HAP-1 (cell line): Measurements from ENCODE around the gene TMEM132C.

Experiments used
- DNase-seq, 2 experiments: peaks; one replicate each; pipeline ENCODE4 v3.0.0-alpha.2; 2016 to 2020; ENCODE audit warnings: low spot score in 2 of 2
- H3K27me3 ChIP-seq: fragments of 250-450 bp; sonication (Bioruptor Pico); 2 replicates; pipeline ENCODE4 v1.5.1; 2020; ENCODE audit warnings: low read depth, mild to moderate bottlenecking, moderate library complexity
- H3K36me3 ChIP-seq: fragments of 250-450 bp; sonication (Bioruptor Pico); replicated peaks from 2 replicates; pipeline ENCODE4 v1.5.1; 2020; ENCODE audit warnings: mild to moderate bottlenecking
- H3K4me1 ChIP-seq: fragments of 250-450 bp; sonication (Bioruptor Pico); 2 replicates; pipeline ENCODE4 v1.5.1; 2020; ENCODE audit warnings: mild to moderate bottlenecking
- H3K4me3 ChIP-seq: fragments of 250-450 bp; sonication (Bioruptor Pico); 2 replicates; pipeline ENCODE4 v1.5.1; 2020; ENCODE audit warnings: mild to moderate bottlenecking, moderate library complexity
- H3K9me3 ChIP-seq: fragments of 250-450 bp; sonication (Bioruptor Pico); 2 replicates; pipeline ENCODE4 v1.5.1; 2020; ENCODE audit warnings: mild to moderate bottlenecking, moderate library complexity
- in situ Hi-C: fragments of 300-500 bp; cut with MboI; formaldehyde crosslinking; loops from 3 replicates; pipeline ENCODE4 v1.14.3; 2020; ENCODE audit warnings: low sequenced_read_pairs, inconsistent platforms, mixed read lengths

The TMEM132C gene

DNA sequence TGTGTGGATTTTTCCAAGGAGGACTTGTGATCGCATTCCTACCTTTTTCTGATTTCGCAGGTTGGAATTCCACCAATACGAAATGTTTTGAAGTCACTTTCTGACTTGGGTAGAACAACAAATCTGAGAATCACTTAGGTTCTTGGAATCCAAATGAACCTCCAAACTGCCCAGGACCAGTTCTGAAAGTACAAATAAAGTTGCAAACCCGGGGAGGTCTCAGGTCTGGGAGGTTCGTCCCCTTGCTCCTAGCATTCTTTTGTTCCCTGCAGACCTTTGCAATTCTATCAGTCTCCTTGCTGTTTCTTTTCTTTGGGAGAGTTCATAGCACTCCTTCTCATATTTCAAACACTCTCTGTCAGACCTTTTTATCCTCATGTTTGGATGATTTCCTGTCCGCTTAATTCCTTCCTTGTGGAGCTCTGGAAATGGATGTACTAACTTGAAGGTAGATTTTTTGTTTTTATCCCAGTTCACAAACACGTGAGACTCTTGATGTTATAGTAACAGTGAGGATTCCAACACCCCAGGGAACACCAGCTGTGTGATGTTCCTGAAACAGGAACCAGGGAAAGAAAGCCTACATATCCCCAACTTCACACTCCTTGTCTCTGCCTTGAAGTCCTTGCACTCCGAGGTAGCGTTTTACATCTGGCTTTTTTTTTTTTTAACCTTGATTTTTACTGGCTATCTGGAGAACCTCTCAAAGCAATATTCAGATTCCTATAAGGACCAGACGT lies 70.6 kb downstream of the TMEM132C start:
- Histone ChIP-seq H3K4me1 (no peaks in the 10 kb centered on the region), H3K27me3 (no peaks in the 10 kb centered on the region), H3K9me3 (no peaks in the 10 kb centered on the region), H3K4me3 (no peak overlapping the region), H3K36me3 (no peaks in the 10 kb centered on the region)
- no peak for DNase-seq
- in situ Hi-C loops: no loop called here

DNA sequence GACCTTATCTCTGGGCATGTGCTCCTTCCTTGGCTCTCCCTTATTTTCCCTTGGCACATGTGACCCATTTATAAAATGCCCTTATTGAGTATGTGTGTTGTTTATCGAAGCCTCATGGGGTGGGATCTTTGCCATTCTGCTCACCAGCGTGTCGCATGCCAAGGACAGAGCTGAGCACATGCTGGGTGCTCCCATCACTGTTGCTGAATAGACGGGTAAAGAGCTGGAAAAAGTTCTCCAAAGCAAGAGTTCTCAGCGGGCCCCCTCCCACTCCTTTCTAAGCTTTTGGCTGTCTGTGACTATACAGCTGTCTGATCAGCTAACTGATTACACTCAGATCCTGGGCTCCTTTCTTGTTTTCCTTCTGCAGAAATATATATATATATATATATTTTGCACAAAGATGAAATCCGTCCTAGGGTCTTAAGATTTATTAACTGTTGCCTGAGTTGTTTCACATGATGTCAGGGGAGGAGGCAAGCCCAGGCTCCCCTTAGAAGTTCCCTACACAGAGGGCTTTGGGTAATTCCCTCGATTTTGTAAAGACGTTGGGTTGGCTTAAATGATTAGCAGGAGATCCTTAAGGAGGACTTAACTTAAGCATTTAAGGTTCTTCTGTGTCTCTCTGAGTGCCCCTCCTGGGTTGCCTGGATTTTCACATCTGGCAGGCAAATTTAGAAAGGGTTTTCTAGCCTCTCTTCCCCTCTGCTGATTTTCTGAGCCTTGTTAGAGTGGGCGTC lies 71.6 kb downstream of the TMEM132C start:
- DNase-seq: no peak
- H3K4me3 ChIP-seq: no peak overlapping the region
- H3K4me1 ChIP-seq: no peaks in the 10 kb centered on the region
- H3K36me3 ChIP-seq: no peaks in the 10 kb centered on the region
- H3K27me3 ChIP-seq: no peaks in the 10 kb centered on the region
- in situ Hi-C loops: no loop called here
- no peaks in the 10 kb centered on the region for H3K9me3 ChIP-seq

DNA sequence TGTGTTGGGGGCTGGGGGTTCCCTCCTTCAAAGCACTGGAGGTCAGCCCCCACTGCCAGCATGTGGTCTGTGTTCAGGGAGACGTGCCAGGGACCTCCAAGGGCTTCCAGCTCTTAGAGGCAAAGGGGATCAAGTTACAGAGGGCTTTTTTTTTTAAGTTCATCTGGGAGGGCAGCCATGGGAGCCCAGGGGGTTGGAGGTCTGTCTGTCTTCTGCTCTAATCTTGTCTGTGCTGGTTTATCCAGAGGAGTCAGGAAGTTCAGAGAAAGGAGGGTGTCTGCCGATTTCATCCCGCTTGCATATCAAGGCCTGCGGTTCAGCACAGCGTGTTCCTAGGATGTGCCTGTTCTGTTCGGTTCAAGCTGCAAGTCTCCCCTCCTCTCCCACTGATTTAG lies 72.2 kb downstream of the TMEM132C start:
- Histone ChIP-seq H3K4me3 (no peak overlapping the region), H3K9me3 (no peaks in the 10 kb centered on the region), H3K36me3 (no peaks in the 10 kb centered on the region), H3K27me3 (no peaks in the 10 kb centered on the region), H3K4me1 (no peaks in the 10 kb centered on the region)
- DNase-seq: no peak
- in situ Hi-C loops: no loop called here

DNA sequence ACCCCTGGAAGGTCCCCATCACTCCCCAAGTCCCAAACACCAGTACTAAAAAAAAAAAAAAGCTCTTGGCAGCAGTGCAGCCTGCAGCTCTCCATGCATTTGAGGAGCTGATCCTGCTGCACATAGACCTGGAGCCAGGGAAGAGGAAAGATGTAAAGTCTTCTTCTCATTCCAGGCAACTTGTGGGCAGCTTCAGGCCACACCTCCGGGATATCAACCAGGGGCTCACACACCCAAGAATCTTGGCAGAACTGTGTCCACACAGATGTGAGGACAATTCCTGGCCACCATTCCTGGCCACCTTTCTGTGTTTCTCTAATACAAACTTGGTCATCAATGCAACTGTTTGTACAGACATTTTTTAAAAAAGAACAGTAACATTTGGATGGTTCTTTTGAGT lies 72.7 kb downstream of the TMEM132C start:
- no peaks in the 10 kb centered on the region for H3K27me3 ChIP-seq
- in situ Hi-C loops: no loop called here
- no peaks in the 10 kb centered on the region for H3K4me1 ChIP-seq
- no peak overlapping the region for H3K4me3 ChIP-seq
- H3K36me3 ChIP-seq: no peaks in the 10 kb centered on the region
- no peaks in the 10 kb centered on the region for H3K9me3 ChIP-seq
- no peak for DNase-seq

DNA sequence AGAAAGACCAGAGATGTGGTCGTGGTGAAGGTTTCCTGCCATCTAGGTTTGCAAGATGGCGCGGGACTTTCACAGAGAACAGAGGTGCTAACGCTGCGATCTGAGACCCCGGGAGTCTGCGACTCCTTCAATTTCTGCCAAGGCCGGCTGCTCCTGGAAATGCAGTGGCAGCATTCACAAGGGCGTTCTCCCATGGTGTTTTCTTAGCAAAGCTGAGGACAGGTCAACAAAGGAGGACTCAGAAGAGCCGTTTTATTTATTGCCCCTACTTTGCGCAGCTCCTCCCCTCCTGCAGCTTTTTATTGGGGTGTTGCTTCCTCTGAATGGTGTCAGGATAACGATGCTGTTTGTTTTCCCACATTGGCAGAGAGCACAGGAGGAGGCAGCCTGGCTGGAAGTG lies 86.3 kb downstream of the TMEM132C start:
- H3K4me3 ChIP-seq: no peak overlapping the region
- H3K9me3 ChIP-seq: no peaks in the 10 kb centered on the region; the same call in 1 of the 2 replicates
- H3K4me1 ChIP-seq: no peaks in the 10 kb centered on the region
- no peaks in the 10 kb centered on the region for H3K27me3 ChIP-seq
- no peak for DNase-seq
- H3K36me3 ChIP-seq: no peaks in the 10 kb centered on the region
- in situ Hi-C loops: no loop called here

DNA sequence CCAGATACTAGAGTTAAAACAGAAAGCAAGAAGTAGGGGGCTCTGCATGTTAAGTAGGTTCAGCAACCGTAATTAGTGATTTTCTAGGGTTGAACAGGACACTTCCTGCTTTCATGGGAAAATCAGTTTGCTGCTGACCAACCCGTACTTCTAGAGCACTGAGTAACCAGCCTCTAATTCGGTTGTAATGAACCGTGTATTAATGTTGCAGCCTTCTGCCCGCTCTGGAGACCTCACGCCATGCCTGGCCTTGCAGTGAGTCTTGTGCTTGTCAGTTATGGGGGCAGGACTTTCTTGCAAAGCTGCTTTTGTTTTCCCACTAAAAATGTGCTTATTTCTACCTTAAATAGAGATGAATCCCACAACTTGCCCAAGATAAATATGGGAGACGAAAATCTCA lies 89.6 kb downstream of the TMEM132C start:
- DNase-seq: no peak
- no peaks in the 10 kb centered on the region for H3K4me1 ChIP-seq
- no peaks in the 10 kb centered on the region for H3K36me3 ChIP-seq
- H3K9me3 ChIP-seq: no peaks in the 10 kb centered on the region; the same call in 1 of the 2 replicates
- H3K27me3 ChIP-seq: no peaks in the 10 kb centered on the region
- H3K4me3 ChIP-seq: no peak overlapping the region
- in situ Hi-C loops: no loop called here

DNA sequence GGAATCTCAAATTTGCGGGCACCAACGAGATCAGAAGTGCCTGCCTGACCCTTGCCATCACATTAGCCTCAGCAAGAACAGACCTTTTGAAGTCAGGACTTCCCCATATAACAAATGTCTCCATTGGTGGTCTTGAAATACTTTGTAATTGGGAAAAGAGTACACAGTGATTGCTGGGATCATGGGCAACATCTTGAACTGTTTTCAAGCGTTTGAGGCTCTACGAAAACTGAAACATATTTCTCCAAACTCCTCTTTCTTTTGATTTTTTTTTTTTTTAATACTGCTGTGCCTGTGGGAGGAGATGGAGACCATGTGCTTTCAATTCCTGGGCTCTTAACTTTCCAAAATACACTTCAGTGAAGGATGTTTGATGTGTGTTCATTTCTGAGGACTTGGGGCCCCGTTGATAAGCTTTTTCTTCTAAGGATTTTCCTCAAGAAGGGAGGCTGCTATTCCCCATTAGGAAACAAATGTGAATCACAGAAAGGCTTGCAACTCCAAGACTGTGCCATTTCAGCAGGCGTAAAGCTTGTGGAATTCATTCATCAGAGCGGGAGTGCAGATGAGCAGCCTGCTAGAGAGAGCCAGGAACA lies 94.5 kb downstream of the TMEM132C start:
- DNase-seq: no peak
- in situ Hi-C loops: no loop called here
- no peaks in the 10 kb centered on the region for H3K9me3 ChIP-seq
- no peaks in the 10 kb centered on the region for H3K36me3 ChIP-seq
- no peaks in the 10 kb centered on the region for H3K27me3 ChIP-seq
- no peaks in the 10 kb centered on the region for H3K4me1 ChIP-seq
- H3K4me3 ChIP-seq: no peak overlapping the region

DNA sequence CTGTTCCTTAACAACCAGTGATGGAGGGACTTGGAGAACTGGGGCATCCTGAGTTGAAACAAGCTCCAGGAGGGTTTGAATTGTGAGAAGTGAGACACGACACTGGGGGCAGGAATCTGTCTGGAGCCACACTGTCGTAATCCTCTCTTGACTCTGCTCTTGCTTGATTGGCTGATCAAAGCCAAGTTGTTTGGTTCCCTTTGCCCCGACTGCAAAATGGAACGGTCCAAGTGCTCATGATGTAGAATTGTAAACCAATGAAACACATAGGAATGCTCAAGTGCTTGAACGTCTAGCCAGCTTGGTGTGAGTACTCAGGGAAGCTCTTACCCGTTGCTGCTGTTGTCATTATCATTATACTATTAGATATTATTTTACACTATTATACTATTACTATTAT lies 98.1 kb downstream of the TMEM132C start:
- in situ Hi-C loops: no loop called here
- DNase-seq: no peak
- no peaks in the 10 kb centered on the region for H3K9me3 ChIP-seq

DNA sequence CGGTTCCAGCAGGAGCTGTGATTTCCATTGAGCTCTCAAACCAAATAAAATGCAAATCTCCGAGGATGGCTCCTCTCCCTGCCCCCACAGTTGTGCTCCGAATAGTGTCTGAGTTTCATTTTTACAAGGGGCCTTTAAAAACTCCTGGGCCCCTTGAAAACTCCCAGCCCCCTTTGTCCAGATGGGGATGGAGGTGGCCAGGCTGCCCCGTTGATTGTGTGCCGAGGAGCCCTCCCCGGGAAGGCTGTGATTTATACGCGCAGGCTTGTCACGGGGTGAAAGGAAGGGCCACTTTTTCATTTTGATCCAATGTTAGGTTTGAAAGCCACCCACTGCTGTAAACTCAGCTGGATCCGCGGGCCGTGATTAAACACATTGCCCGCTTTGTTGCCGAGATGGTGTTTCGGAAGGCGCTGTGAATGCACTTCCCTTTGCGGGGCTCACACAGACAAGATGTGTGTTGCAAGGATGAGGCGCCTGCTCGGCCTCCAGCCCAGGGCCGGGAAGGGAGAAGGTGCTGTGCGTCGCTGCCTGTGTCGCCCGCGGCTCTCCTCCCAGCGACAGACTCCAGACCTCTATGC lies 98.8 kb downstream of the TMEM132C start:
- Histone ChIP-seq H3K4me1 (no peaks in the 10 kb centered on the region), H3K9me3 (no peaks in the 10 kb centered on the region), H3K27me3 (no peaks in the 10 kb centered on the region), H3K36me3 (no peaks in the 10 kb centered on the region), H3K4me3 (no peak overlapping the region)
- no peak for DNase-seq
- in situ Hi-C loops: no loop called here

More for the DNA sequence above, 98.1 kb downstream of the TMEM132C start:
- Histone ChIP-seq H3K36me3 (no peaks in the 10 kb centered on the region), H3K4me1 (no peaks in the 10 kb centered on the region), H3K4me3 (no peak overlapping the region), H3K27me3 (no peaks in the 10 kb centered on the region)

DNA sequence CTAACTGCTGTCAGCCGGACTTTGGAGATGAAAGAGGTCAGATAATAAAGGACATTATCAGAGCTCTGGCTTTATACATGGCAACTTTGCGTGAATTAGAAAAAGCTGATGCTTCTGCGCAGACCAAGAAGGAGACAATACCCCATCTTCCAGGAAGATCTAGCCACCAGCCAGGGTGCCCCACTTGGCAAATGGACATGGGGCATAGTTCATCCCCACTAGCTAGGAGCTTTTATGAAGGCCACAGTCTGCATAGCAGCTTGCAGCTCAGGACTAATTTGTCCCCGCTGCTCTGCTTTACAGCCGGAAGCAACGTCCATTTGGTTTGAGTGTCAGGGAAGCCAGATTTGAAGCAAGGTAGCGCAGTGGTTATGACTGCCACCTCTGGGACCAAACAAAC lies 101.0 kb downstream of the TMEM132C start:
- Histone ChIP-seq H3K27me3 (no peaks in the 10 kb centered on the region), H3K4me1 (no peaks in the 10 kb centered on the region), H3K9me3 (no peaks in the 10 kb centered on the region), H3K4me3 (no peak overlapping the region), H3K36me3 (no peaks in the 10 kb centered on the region)
- in situ Hi-C loops: no loop called here
- no peak for DNase-seq

DNA sequence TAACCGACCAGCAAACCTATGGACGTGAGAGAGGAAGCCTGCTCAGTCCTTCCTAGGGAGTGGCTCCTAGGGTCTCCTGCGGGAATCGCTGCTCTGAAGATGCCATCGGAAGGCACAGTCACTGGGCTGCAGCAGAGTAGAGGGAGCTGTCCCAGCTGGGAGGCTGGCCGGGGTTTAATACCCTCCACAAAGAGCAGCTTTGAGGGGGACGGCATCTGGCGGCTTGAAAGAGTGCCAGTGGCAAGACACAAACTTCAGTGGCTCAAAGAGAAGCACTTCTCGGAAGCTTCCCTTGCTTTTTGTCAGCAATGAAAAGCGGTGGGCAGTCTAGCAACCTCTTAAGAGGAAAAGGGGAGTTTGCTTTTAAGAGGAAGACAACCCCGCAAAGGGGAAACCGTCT lies 114.6 kb downstream of the TMEM132C start:
- no peaks in the 10 kb centered on the region for H3K27me3 ChIP-seq
- H3K4me1 ChIP-seq: no peaks in the 10 kb centered on the region
- no peak for DNase-seq
- H3K4me3 ChIP-seq: no peak overlapping the region
- no peaks in the 10 kb centered on the region for H3K36me3 ChIP-seq
- in situ Hi-C loops: no loop called here
- H3K9me3 ChIP-seq: no peaks in the 10 kb centered on the region; the same call in 1 of the 2 replicates

DNA sequence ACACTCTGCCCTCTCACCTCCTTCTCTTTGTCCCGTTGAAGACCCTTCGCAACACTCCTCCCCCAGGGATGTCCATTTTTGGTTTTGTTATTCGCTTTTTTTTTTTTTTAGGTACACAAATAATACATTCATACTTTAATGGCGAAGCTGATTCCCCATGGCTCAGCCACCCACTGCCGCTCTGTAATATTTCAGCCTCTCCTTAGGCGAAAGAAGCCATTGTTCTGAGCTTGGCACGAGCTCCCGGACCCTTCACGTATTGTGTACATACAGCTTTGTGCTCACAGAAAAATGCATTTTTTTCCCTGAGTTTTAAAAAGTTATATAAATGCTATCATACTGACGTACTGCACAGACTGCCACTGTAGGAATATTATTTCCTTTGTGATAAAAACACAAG lies 115.0 kb downstream of the TMEM132C start:
- H3K4me3 ChIP-seq: no peak overlapping the region
- no peaks in the 10 kb centered on the region for H3K36me3 ChIP-seq
- in situ Hi-C loops: no loop called here
- no peaks in the 10 kb centered on the region; the same call in 1 of the 2 replicates for H3K9me3 ChIP-seq
- H3K4me1 ChIP-seq: no peaks in the 10 kb centered on the region
- H3K27me3 ChIP-seq: no peaks in the 10 kb centered on the region
- DNase-seq: no peak

DNA sequence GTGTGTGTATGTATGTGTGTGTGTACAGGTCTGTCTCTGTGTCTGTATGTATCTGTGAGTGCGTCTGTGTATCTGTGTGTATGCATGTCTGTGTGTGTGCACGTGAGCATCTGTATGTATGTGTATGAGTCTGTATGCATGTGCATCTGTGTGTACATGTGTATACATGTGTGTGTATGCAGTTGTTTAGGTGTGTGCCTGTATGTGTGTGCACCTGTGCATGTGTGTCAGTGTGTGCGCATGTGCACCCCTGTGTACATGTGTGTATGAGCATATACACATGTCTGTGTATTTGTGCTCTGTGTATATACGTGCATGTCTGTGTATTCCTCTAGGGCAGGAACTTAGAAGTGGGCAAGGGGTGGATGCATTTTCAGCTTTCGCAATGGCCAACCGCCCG lies 116.0 kb downstream of the TMEM132C start:
- Histone ChIP-seq H3K36me3 (no peaks in the 10 kb centered on the region), H3K4me1 (no peaks in the 10 kb centered on the region), H3K9me3 (no peaks in the 10 kb centered on the region; the same call in 1 of the 2 replicates), H3K4me3 (no peak overlapping the region), H3K27me3 (no peaks in the 10 kb centered on the region)
- in situ Hi-C loops: no loop called here
- no peak for DNase-seq
